Activated CD8-positive, alpha-beta T cell treated with anti-CD3 and anti-CD28 coated beads for 36 hours (primary cell): ENCODE measurements around the gene PITPNB. TPM values are rescaled to one million over a fixed set of nuclear protein-coding genes. Genes with fewer than 3 reads are reported as not detected.
A peak's percentile ranks its signal among the peaks of the same experiment; 100 is the strongest.

ENCODE experiments used
- ATAC-seq: fragments of 200-7000 bp; cut with Tn5 transposase; one replicate; pipeline ENCODE4 v1.10.0; 2021; ENCODE audit warnings: mild to moderate bottlenecking, moderate library complexity
- CTCF ChIA-PET: fragments of 350-600 bp; sonication (Branson Sonifier 250); formaldehyde crosslinking; loops from one replicate; lab custom pipeline; 2021; ENCODE audit warnings: antibody characterized with exemption; lab: Charles Lee
- POLR2A ChIA-PET: fragments of 350-600 bp; sonication (Branson Sonifier 250); formaldehyde crosslinking; loops from one replicate; lab custom pipeline; 2021; ENCODE audit warnings: antibody characterized with exemption; lab: Charles Lee
- DNase-seq: peaks from one replicate; pipeline ENCODE4 v3.0.0-alpha.2; 2020
- H3K27ac Mint-ChIP-seq: one replicate; pipeline ENCODE4 v1.8.0; 2021; ENCODE audit warnings: mild to moderate bottlenecking, mixed read lengths
- H3K27me3 Mint-ChIP-seq: one replicate; pipeline ENCODE4 v1.8.0; 2021; ENCODE audit warnings: mixed read lengths
- H3K36me3 Mint-ChIP-seq: one replicate; pipeline ENCODE4 v1.8.0; 2021; ENCODE audit warnings: low read depth, mixed read lengths
- H3K4me1 Mint-ChIP-seq: one replicate; pipeline ENCODE4 v1.8.0; 2021; ENCODE audit warnings: low read depth, mixed read lengths
- H3K4me3 Mint-ChIP-seq: one replicate; pipeline ENCODE4 v1.8.0; 2021; ENCODE audit warnings: mild to moderate bottlenecking, moderate library complexity, mixed read lengths
- H3K9me3 Mint-ChIP-seq: one replicate; pipeline ENCODE4 v1.8.0; 2021; ENCODE audit warnings: mixed read lengths
- CTCF ChIP-seq: fragments of 200-600 bp; IDR thresholded peaks from one replicate; pipeline ENCODE4 v1.8.0; 2022; ENCODE audit warnings: antibody characterized with exemption, mild to moderate bottlenecking
- intact Hi-C: fragments of 100-400 bp; cut with micrococcal nuclease; formaldehyde crosslinking; loops from one replicate; pipeline ENCODE4 v1.10.0; 2022
- total RNA-seq, 2 experiments: library from RNA; stranded (reverse); gene quantifications; one replicate each; pipeline ENCODE4 v1.2.3, GENCODE V29; 2021

Gene PITPNB
- total RNA-seq, 2 experiments from 2014 or later, result 87.7 to 89.1 TPM

GRCh38 chr22:27870234-27871191 is 48.5 kb downstream of the PITPNB start:
- Mint-ChIP-seq H3K27me3 (no peaks in the 10 kb centered on the region), H3K9me3 (no peaks in the 10 kb centered on the region), H3K4me3 (no peak overlapping the region), H3K4me1 (peaks cover 65% of the 10 kb centered on the region), H3K27ac (no peak overlapping the region), H3K36me3 (peaks cover 67% of the 10 kb centered on the region)
- DNase-seq, result no peak
- no peak for ATAC-seq
- CTCF ChIA-PET, result interaction anchor here (1.0 to 3.1 kb wide), 6 partner anchors 10 to 139 kb away, joined by 3 to 28 read pairs (median 4); no protein-coding TSS in a partner anchor
- POLR2A ChIA-PET, result no interaction called here
- intact Hi-C loops, result no loop called here
- no peak for TF ChIP-seq CTCF

DNA sequence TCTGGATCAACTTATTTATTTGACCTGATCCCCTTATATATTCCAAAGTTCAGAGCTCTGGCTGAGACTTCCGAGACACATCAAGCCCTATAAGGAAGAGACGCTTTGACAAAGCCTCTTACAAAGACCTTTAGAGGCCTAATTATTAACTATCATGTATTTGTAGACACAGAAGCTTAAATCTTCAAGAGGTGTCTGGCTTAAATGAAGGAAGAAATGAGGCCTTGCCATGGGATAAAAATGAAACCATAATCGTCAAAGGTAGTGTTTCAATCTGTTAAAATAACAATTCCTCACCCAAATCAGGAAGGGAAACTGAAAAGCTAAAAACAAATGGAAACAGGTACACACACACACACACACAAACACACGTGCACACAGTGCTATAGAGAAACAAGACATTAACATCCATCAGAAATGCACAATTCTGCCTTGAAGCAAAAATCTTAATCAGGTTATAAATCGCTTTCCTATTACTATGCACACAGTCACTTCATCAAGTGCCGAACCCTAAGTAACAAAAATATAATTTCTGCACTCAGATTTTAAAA is 50.2 kb downstream of the PITPNB start:
- TF ChIP-seq CTCF, result no peak
- H3K27ac Mint-ChIP-seq, result peak overlapping the region; percentile 78

DNA sequence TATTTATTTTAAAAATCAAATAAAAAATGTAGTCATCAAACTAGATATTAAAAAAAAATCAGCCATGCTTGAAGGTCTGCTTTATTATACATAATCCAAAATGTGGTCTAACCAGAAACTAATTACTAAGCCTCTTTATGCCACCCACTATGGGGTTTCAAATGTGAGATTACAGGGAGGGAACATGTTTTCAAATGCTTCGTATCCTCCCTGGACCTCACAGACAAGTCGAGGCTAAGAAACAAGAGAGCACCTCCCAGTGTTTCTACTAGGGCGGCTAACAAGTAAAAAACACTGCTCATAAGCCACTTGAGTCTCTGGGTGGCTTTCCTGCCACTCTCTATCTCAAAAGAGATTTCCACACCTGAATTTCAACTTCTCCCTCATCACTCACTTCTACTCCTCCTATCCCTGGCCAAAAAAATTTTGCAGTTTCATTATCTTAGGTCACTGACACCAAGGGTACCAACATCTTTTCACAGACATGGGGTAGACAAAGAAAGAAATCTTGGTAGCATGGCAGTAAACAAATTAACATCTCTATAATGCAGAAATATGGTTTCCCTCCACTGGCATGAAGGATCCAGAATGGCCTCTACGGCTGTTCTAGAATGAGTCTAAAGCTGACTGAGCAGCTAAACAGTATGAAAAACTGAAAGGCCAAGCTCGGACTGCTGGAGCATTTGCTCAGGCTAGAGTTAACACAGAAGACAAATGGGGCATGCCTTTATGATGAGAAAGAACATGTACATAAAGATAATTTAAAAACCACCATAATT is 50.9 kb downstream of the PITPNB start:
- Mint-ChIP-seq H3K4me3 (no peak overlapping the region), H3K27ac (peak overlapping the region; percentile 78), H3K9me3 (no peaks in the 10 kb centered on the region), H3K27me3 (no peaks in the 10 kb centered on the region), H3K36me3 (peaks cover 62% of the 10 kb centered on the region), H3K4me1 (peaks cover 55% of the 10 kb centered on the region)
- intact Hi-C loops, result no loop called here
- POLR2A ChIA-PET, result no interaction called here
- CTCF ChIA-PET, result interaction anchor here (0.8 to 1.9 kb wide), 4 partner anchors 12 to 18 kb away, joined by 3 to 8 read pairs (median 6); no protein-coding TSS in a partner anchor
- ATAC-seq (peak; percentile 47), DNase-seq (peak; percentile 7)
- no peak for TF ChIP-seq CTCF

More for the DNA sequence above, 50.2 kb downstream of the PITPNB start:
- no peak overlapping the region for H3K4me3 Mint-ChIP-seq
- ChIA-PET POLR2A (no interaction called here), CTCF (interaction anchor here (0.8 to 1.9 kb wide), 2 partner anchors 12 to 13 kb away, joined by 3 to 8 read pairs; no protein-coding TSS in a partner anchor)
- no peaks in the 10 kb centered on the region for H3K27me3 Mint-ChIP-seq
- no peak for ATAC-seq
- peaks cover 64% of the 10 kb centered on the region for H3K36me3 Mint-ChIP-seq
- intact Hi-C loops, result no loop called here
- H3K4me1 Mint-ChIP-seq, result peaks cover 55% of the 10 kb centered on the region
- no peaks in the 10 kb centered on the region for H3K9me3 Mint-ChIP-seq
- no peak for DNase-seq

DNA sequence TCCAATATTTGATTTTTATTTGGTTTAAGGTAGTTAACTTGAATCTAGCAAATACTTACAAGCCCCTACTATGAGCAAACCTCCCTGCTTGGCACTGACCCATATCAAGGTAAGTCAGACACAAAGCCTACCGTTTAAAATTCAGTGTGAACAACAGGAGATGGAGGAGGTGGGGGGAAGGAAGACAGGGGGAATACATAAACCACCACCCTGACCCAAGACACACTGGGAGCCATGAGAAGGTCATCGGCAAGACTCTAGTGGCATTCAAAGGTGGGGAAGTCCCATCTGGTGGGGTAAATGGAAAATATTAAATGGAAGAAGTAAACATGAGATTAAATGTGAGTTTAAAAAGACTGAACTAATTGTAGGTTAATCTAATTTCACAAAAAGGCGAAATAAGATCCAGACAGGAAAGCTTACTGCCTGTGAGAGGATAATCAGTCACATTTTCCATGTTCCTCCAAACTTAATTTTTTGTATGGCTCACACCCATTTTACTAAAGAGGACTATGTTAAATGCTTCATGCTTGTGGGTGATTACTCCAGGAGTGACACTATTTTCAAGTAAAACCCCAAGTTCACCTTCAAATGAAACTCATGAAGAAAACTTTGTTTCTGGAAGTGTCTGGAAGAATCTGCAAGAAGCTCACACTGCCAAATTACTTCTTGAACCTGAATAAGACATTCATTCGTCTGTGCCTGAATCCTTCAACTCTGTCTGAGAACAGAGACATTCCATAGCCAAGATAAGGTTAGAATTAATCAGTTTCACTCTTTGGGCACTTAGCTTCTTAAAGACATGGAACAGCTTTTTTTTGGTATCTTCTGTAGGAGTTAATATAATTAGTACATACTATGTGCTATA is 51.7 kb downstream of the PITPNB start:
- Mint-ChIP-seq H3K36me3 (peaks cover 58% of the 10 kb centered on the region), H3K27me3 (no peaks in the 10 kb centered on the region), H3K4me1 (peaks cover 55% of the 10 kb centered on the region), H3K4me3 (no peak overlapping the region), H3K9me3 (no peaks in the 10 kb centered on the region), H3K27ac (peak overlapping the region; percentile 86)
- ChIA-PET CTCF (interaction anchor here (0.6 to 1.9 kb wide), 4 partner anchors 13 to 406 kb away, joined by 3 to 8 read pairs (median 6); no protein-coding TSS in a partner anchor), POLR2A (no interaction called here)
- TF ChIP-seq CTCF, result no peak
- DNase-seq, result peak; percentile 64
- ATAC-seq, result peak; percentile 91
- intact Hi-C loops, result no loop called here
